Endothelial cell of umbilical vein (primary cell): ENCODE measurements around the gene FAM98C. TPM values are rescaled to one million over a fixed set of nuclear protein-coding genes. Genes with fewer than 3 reads are reported as not detected.

Experiments used
- BruUV-seq: library from RNA; stranded (reverse); fragments of 400-500 nt; replicated peaks from 2 replicates; lab custom pipeline; 2021; lab: Mats Ljungman, UMichigan
- CTCF ChIA-PET: fragments of 300-600, 350-600 bp; sonication (Branson Sonifier 250); formaldehyde crosslinking; loops from one replicate; lab custom pipeline; 2021; ENCODE audit warnings: antibody characterized with exemption, inconsistent platforms; lab: Charles Lee
- POLR2A ChIA-PET: fragments of 300-600, 350-600 bp; sonication (Branson Sonifier 250); formaldehyde crosslinking; loops from one replicate; lab custom pipeline; 2021; ENCODE audit warnings: antibody characterized with exemption, inconsistent platforms; lab: Charles Lee
- DNase-seq: peaks from one replicate; pipeline ENCODE4 v3.0.0-alpha.2; 2011; ENCODE audit warnings: low read depth, low spot score
- FAIRE-seq: peaks from 2 replicates; lab custom pipeline; 2011; peaks lifted over from hg19 to GRCh38; lab: Jason Lieb, UNC
- H2AFZ ChIP-seq: 2 replicates; pipeline ENCODE4 v1.6.0; 2012; ENCODE audit warnings: low read depth, low read length, control low read depth, inconsistent platforms
- H3K27ac ChIP-seq: 2 replicates; pipeline ENCODE4 v1.5.1; 2011; ENCODE audit warnings: low read depth, mild to moderate bottlenecking, control low read depth, low read length, moderate library complexity; ENCODE audit not compliant: insufficient read depth
- H3K27me3 ChIP-seq, 2 experiments: 2 replicates each; pipeline versions ENCODE4 v1.6.0 to v1.6.1; 2011; ENCODE audit warnings: low read length in 2 of 2, mixed read lengths in 1 of 2; ENCODE audit not compliant: control insufficient read depth in 2 of 2, insufficient read depth in 2 of 2
- H3K36me3 ChIP-seq, 2 experiments: 2 replicates in 1 of 2; 3 replicates in 1 of 2; pipeline ENCODE4 v1.5.1; 2011; ENCODE audit warnings: low read length in 2 of 2, mild to moderate bottlenecking in 1 of 2, moderate library complexity in 1 of 2; ENCODE audit not compliant: control insufficient read depth in 2 of 2, insufficient read depth in 2 of 2; ENCODE audit errors: extremely low read depth in 1 of 2
- H3K4me1 ChIP-seq: 3 replicates; pipeline ENCODE4 v1.5.1; 2011; ENCODE audit warnings: mild to moderate bottlenecking, low read length; ENCODE audit not compliant: control insufficient read depth, insufficient read depth; ENCODE audit errors: extremely low read depth
- H3K4me2 ChIP-seq: 2 replicates; pipeline ENCODE4 v1.6.1; 2011; ENCODE audit warnings: low read length, control low read depth, mixed read lengths; ENCODE audit not compliant: insufficient read depth
- H3K4me3 ChIP-seq, 3 experiments: fragments of 200-600 bp in 1 of 3; sonication (generic), shearing (Covaris generic) in 1 of 3; replicated peaks in 1 of 3; 2 replicates each; pipeline ENCODE4 v1.5.1; 2011 to 2016; ENCODE audit warnings: control low read depth in 3 of 3, low read length in 3 of 3, mild to moderate bottlenecking in 2 of 3, inconsistent platforms in 1 of 3, low read depth in 1 of 3, moderate library complexity in 1 of 3; ENCODE audit not compliant: insufficient read depth in 1 of 3
- H3K79me2 ChIP-seq: 2 replicates; pipeline ENCODE4 v1.6.0; 2012; ENCODE audit warnings: low read length, inconsistent platforms; ENCODE audit not compliant: control insufficient read depth, insufficient read depth
- H3K9ac ChIP-seq: replicated peaks from 2 replicates; pipeline ENCODE3; 2011; ENCODE audit warnings: low read length, control low read depth; ENCODE audit not compliant: insufficient read depth; ENCODE audit errors: extremely low read depth
- H3K9me1 ChIP-seq: replicated peaks from 3 replicates; pipeline ENCODE4 v1.6.0; 2011; ENCODE audit warnings: mild to moderate bottlenecking, low read length; ENCODE audit not compliant: control insufficient read depth, insufficient read depth; ENCODE audit errors: extremely low read depth
- H3K9me3 ChIP-seq: replicated peaks from 2 replicates; pipeline ENCODE4 v1.5.1; 2012; ENCODE audit warnings: low read length, inconsistent platforms; ENCODE audit not compliant: control insufficient read depth, insufficient read depth
- H4K20me1 ChIP-seq: replicated peaks from 2 replicates; pipeline ENCODE3; 2011; ENCODE audit warnings: mild to moderate bottlenecking, low read length; ENCODE audit not compliant: control insufficient read depth, insufficient read depth; ENCODE audit errors: extremely low read depth
- CTCF ChIP-seq, 2 donors: IDR thresholded peaks; 1 replicate in 1 of 2; 2 replicates in 1 of 2; pipeline ENCODE4 v1.5.1; 2011; ENCODE audit warnings: low read length in 2 of 2, mild to moderate bottlenecking in 2 of 2, moderate library complexity in 2 of 2, control low read depth in 1 of 2, inconsistent platforms in 1 of 2, low read depth in 1 of 2; ENCODE audit not compliant: insufficient read depth in 1 of 2; ENCODE audit errors: extremely low read depth in 1 of 2
- EZH2 ChIP-seq: IDR thresholded peaks from 2 replicates; pipeline ENCODE4 v1.6.1; 2012; ENCODE audit warnings: borderline replicate concordance, low read depth, mild to moderate bottlenecking, moderate library complexity, low read length, inconsistent platforms; ENCODE audit not compliant: severe bottlenecking
- FOS ChIP-seq: IDR thresholded peaks from 2 replicates; pipeline ENCODE4 v1.6.1; 2011; ENCODE audit warnings: mild to moderate bottlenecking, low read length, moderate library complexity, borderline replicate concordance; ENCODE audit not compliant: insufficient read depth
- GATA2 ChIP-seq: IDR thresholded peaks from 2 replicates; pipeline ENCODE4 v1.7.0; 2011; ENCODE audit warnings: low read depth, mild to moderate bottlenecking, moderate library complexity, mixed read lengths, low read length; ENCODE audit not compliant: insufficient read length, insufficient read depth
- JUN ChIP-seq: IDR thresholded peaks from 2 replicates; pipeline ENCODE4 v1.6.1; 2011; ENCODE audit warnings: borderline replicate concordance, low read depth; ENCODE audit not compliant: insufficient read length, insufficient read depth
- MAX ChIP-seq: IDR thresholded peaks from 2 replicates; pipeline ENCODE4 v1.6.1; 2011; ENCODE audit not compliant: insufficient read depth, insufficient read length
- MYC ChIP-seq: IDR thresholded peaks from one replicate; pipeline ENCODE4 v1.6.1; 2011; ENCODE audit warnings: mild to moderate bottlenecking, low read depth, low read length
- POLR2A ChIP-seq: IDR thresholded peaks from 2 replicates; pipeline ENCODE4 v1.6.1; 2012; ENCODE audit warnings: low read depth, mild to moderate bottlenecking, control low read depth, low read length
- POLR2AphosphoS5 ChIP-seq: IDR thresholded peaks from 2 replicates; pipeline ENCODE4 v1.6.1; 2012; ENCODE audit warnings: low read depth, mild to moderate bottlenecking, control low read depth, low read length, moderate library complexity; ENCODE audit not compliant: insufficient read depth
- dilution Hi-C: fragments of 300-500 bp; cut with MboI; formaldehyde crosslinking; loops from one replicate; pipeline ENCODE4 v1.15.0; 2019; ENCODE audit warnings: low sequenced_read_pairs; ENCODE audit not compliant: extremely low pct_ligation_motif_present
- intact Hi-C: fragments of 100-400 bp; cut with micrococcal nuclease; formaldehyde crosslinking; loops from one replicate; pipeline ENCODE4 v1.10.0; 2022
- polyA plus RNA-seq, 4 experiments: library from polyadenylated mRNA; depleted of rRNA in 3 of 4; stranded (reverse) in 3 of 4; unstranded in 1 of 4; fragments of >200 nt; gene quantifications; 2 replicates each; pipeline versions ENCODE4 v1.2.1 to v1.2.3, GENCODE V29; 2011 to 2012; ENCODE audit warnings: missing spikeins in 1 of 4
- total RNA-seq: library from RNA; stranded (reverse); gene quantifications from 2 replicates; pipeline ENCODE4 v1.2.3, GENCODE V29; 2021

FAM98C gene
- total and polyA plus RNA-seq, 2 donors (not counting 3 experiments of a cell fraction or from before 2014, with no cell fraction given) = 12.6 to 13.0 TPM

- dilution Hi-C loops = no loop called here
- POLR2A ChIA-PET = interaction anchor here (0.6 kb wide), 1 partner anchor 72 kb away, joined by 7 read pairs; no protein-coding TSS in a partner anchor
- intact Hi-C loops = no loop called here
These were observed 25.8 kb upstream of the FAM98C start for GRCh38 chr19:38377052-38377451.

GRCh38 chr19:38378866-38379265 is 24.0 kb upstream of the FAM98C start:
- H3K79me2 ChIP-seq = peaks cover 27% of the 10 kb centered on the region
- H3K9ac ChIP-seq = no peak overlapping the region
- ChIA-PET POLR2A (no interaction called here), CTCF (interaction anchor here (1.1 kb wide), 1 partner anchor 9 kb away, joined by 4 read pairs; the partner anchor contains the start of gene GGN)
- H3K4me3 ChIP-seq = no peak overlapping the region
- H3K27ac ChIP-seq = no peak overlapping the region
- dilution Hi-C loops = no loop called here
- no TSS peak for BruUV-seq
- no peak overlapping the region for H2AFZ ChIP-seq
- H3K36me3 ChIP-seq = peaks cover 12 to 42% of the 10 kb centered on the region in 2 experiments
- DNase-seq = no peak
- H4K20me1 ChIP-seq = no peaks in the 10 kb centered on the region
- no peak for TF ChIP-seq MYC
- no peak for TF ChIP-seq JUN
- no peak for TF ChIP-seq EZH2
- no peak for TF ChIP-seq CTCF (IDR thresholded peaks at IDR 0.05; ENCODE audit: extremely low read depth in 1 of 2, insufficient read depth in 1 of 2, low read depth in 1 of 2, low read length in 2 of 2)
- no peak for TF ChIP-seq MAX
- no peak for TF ChIP-seq GATA2
- no peak for TF ChIP-seq POLR2A
- TF ChIP-seq FOS = no peak
- no peak for TF ChIP-seq POLR2AphosphoS5
- peaks cover 14% of the 10 kb centered on the region for H3K4me1 ChIP-seq
- no peak overlapping the region for H3K4me2 ChIP-seq
- intact Hi-C loops = no loop called here
- H3K9me3 ChIP-seq = no peaks in the 10 kb centered on the region
- H3K27me3 ChIP-seq = no peaks in the 10 kb centered on the region
- no peak for FAIRE-seq
- no peaks in the 10 kb centered on the region for H3K9me1 ChIP-seq

More at GRCh38 chr19:38377052-38377451, 25.8 kb upstream of the FAM98C start:
- H3K4me2 ChIP-seq = no peak overlapping the region
- H3K9ac ChIP-seq = no peak overlapping the region
- no peaks in the 10 kb centered on the region for H3K9me1 ChIP-seq
- DNase-seq (no peak), FAIRE-seq (no peak)
- TF ChIP-seq EZH2 = no peak
- H4K20me1 ChIP-seq = no peaks in the 10 kb centered on the region
- BruUV-seq = no TSS peak
- H3K27me3 ChIP-seq = no peaks in the 10 kb centered on the region
- no peaks in the 10 kb centered on the region for H3K9me3 ChIP-seq
- peaks cover 27% of the 10 kb centered on the region for H3K79me2 ChIP-seq
- peaks cover 14% of the 10 kb centered on the region for H3K4me1 ChIP-seq
- no peak overlapping the region for H3K27ac ChIP-seq
- no peak overlapping the region for H2AFZ ChIP-seq
- peaks cover 9 to 35% of the 10 kb centered on the region in 2 experiments for H3K36me3 ChIP-seq
- H3K4me3 ChIP-seq = no peak overlapping the region
- CTCF ChIA-PET = no interaction called here
